NT2/D1 (cell line): ENCODE results near the gene RHOBTB1.
"Not testable (repeated sequence)": the region's sequence is repeated elsewhere in the genome, so short reads cannot be mapped to it uniquely, and the experiment has no call there.

Experiments used
- DNase-seq: peaks from one replicate; pipeline ENCODE4 v3.0.0-alpha.2; 2011; ENCODE audit warnings: low read depth, low spot score
- H3K27me3 ChIP-seq: 2 replicates; pipeline ENCODE4 v1.6.0; 2011; ENCODE audit warnings: mild to moderate bottlenecking; ENCODE audit not compliant: insufficient read length, insufficient read depth
- H3K36me3 ChIP-seq: 2 replicates; pipeline ENCODE4 v1.6.1; 2011; ENCODE audit warnings: mild to moderate bottlenecking, low read length, mixed read lengths; ENCODE audit not compliant: insufficient read depth, insufficient read length
- H3K4me1 ChIP-seq: 2 replicates; pipeline ENCODE4 v1.5.1; 2011; ENCODE audit not compliant: insufficient read depth, insufficient read length
- H3K4me3 ChIP-seq: 2 replicates; pipeline ENCODE4 v1.5.1; 2011; ENCODE audit warnings: low read depth; ENCODE audit not compliant: insufficient read length
- H3K9ac ChIP-seq: 2 replicates; pipeline ENCODE4 v1.6.0; 2011; ENCODE audit warnings: low read depth; ENCODE audit not compliant: insufficient read length
- H3K9me3 ChIP-seq: 2 replicates; pipeline ENCODE4 v1.5.1; 2011; ENCODE audit warnings: mild to moderate bottlenecking, low read length; ENCODE audit not compliant: insufficient read depth
- SUZ12 ChIP-seq: IDR thresholded peaks from 2 replicates; pipeline ENCODE4 v1.6.1; 2011; ENCODE audit not compliant: insufficient read length, insufficient read depth; ENCODE audit errors: extremely low read depth
- YY1 ChIP-seq: IDR thresholded peaks from 2 replicates; pipeline ENCODE4 v1.6.1; 2011; ENCODE audit not compliant: insufficient read length, insufficient read depth
- ZNF274 ChIP-seq: IDR thresholded peaks from 2 replicates; pipeline ENCODE4 v1.6.1; 2011; ENCODE audit warnings: mild to moderate bottlenecking, low read depth, low read length

Gene RHOBTB1

DNA sequence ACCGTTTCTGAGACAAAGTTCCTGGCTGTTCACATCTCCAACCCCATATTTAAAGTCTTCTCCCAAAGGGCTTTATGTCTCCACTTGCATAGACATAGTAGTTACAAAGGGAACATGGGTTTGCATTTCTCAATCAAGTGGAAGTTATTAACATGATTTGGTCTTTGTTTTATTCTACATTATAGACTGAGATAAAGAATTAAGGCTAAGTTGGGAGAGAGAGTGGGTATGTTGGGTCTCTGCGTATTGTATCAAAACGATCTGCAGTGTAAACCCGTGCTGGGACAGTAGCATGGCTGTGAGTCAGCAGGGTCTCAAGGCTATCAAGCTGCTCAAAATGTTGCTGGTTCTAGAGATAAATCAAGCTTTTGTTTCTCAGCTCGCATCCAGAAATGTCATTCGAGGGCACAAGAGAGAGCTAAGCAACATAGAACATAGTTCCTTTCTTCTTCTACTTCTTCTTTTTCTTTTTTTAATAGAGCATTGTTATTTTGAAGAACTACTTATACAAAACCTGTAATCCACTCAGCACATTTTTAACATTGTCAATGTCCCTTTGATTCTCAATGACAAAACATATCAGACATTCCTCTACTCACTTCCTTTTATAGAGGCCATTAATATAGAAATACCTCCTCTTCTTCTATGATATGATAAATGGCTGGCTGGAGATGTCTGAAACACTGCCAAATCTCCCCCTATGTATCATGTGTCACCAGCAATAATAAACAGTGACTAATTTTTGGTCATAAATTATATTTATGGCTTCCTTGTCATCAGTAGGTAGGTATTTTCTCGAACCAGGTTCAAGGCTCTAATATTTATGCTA is 34.5 kb upstream of the RHOBTB1 start:
- no peaks in the 10 kb centered on the region for H3K36me3 ChIP-seq
- H3K4me3 ChIP-seq: no peak overlapping the region
- no peaks in the 10 kb centered on the region for H3K9me3 ChIP-seq
- TF ChIP-seq SUZ12 (no peak), ZNF274 (no peak), YY1 (no peak)
- no peak for DNase-seq
- no peaks in the 10 kb centered on the region for H3K4me1 ChIP-seq
- no peaks in the 10 kb centered on the region for H3K27me3 ChIP-seq
- H3K9ac ChIP-seq: no peak overlapping the region

DNA sequence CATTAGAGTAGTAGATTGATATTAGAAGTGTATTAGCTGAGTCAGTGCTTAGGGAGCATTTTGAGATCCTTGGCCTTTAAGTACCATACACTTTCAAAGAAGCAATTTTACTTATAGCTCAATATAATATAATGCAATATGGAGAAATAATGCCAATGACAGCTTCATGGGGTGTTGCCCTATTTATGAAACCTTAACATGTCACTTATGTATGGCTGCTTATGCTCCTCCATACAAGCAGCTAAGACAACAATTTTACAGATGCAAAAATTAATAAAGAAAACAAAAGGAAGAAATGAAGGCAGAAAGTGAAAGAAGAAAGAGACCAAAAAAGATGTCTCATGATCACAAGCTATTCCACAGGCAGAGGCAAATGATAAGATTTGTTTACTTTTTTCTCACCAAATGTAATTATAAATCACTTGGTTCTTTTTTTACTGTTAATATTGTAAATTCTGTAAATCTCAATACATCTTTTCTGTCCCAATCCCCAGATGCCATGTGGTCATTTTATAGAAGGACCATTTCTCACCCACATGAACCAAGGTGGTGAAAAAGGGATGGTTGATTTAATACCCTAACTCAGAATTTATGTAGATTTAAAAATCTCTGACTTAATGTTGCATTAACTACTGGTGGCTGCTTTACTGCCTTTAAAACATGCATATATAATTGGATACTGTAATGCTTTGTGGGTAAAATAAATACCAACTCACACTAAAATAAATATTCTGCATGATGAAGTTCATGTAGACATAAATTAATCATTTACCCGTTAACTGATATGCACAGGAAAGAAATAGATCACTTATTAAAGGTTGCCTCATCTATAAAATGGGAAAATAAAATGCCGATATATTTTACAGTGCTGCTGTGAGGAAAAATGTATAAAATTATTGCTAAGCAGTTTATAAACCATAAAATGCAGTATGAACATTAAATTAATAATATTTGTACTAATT is 33.5 kb upstream of the RHOBTB1 start:
- Histone ChIP-seq H3K36me3 (no peaks in the 10 kb centered on the region), H3K9me3 (no peaks in the 10 kb centered on the region), H3K9ac (no peak overlapping the region), H3K4me1 (no peaks in the 10 kb centered on the region), H3K4me3 (no peak overlapping the region), H3K27me3 (no peaks in the 10 kb centered on the region)
- TF ChIP-seq ZNF274 (no peak), YY1 (no peak), SUZ12 (no peak)
- DNase-seq: no peak

DNA sequence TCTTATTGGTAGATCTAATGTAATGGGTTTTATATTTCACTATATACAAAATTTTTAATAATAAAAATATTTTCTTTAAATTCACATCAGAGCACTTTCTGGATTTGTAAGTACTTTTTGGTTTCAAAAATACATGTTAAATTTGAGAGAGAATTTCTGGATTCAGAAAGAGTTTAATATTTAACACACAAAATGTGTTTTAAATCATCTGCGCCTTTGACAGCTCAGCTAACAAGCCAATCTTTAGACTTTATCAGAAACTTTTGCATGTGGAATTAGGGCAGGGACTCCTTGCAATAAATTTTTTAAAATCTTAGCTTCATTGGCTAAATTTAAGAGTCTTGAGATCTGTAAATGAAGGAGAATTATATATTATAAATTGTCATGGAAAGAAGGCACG is 32.7 kb upstream of the RHOBTB1 start:
- no peak overlapping the region for H3K4me3 ChIP-seq
- H3K4me1 ChIP-seq: no peaks in the 10 kb centered on the region
- no peaks in the 10 kb centered on the region for H3K9me3 ChIP-seq
- no peaks in the 10 kb centered on the region for H3K27me3 ChIP-seq
- TF ChIP-seq SUZ12: no peak
- TF ChIP-seq ZNF274: no peak
- no peak for TF ChIP-seq YY1
- no peak overlapping the region for H3K9ac ChIP-seq
- no peak for DNase-seq
- H3K36me3 ChIP-seq: no peaks in the 10 kb centered on the region

DNA sequence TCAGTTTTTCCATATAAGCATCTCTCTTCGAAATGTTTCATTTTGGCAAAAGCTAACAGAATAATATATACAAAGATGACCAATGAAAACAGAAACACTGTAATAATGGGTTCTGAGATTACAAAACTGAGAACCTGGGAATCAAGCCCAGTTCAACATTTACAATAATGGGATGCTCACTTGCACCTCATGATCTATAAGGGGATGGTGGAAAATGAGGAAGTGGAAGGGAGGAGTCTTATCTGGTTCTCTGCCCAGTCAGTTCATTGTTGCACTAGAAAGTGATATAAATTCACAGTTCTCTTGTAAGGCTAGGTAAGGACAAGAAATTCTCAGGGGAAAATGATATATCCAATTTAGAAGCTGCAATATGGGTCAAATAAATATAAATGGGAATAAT is 31.7 kb upstream of the RHOBTB1 start:
- H3K36me3 ChIP-seq: no peaks in the 10 kb centered on the region
- H3K4me1 ChIP-seq: no peaks in the 10 kb centered on the region
- no peak for DNase-seq

DNA sequence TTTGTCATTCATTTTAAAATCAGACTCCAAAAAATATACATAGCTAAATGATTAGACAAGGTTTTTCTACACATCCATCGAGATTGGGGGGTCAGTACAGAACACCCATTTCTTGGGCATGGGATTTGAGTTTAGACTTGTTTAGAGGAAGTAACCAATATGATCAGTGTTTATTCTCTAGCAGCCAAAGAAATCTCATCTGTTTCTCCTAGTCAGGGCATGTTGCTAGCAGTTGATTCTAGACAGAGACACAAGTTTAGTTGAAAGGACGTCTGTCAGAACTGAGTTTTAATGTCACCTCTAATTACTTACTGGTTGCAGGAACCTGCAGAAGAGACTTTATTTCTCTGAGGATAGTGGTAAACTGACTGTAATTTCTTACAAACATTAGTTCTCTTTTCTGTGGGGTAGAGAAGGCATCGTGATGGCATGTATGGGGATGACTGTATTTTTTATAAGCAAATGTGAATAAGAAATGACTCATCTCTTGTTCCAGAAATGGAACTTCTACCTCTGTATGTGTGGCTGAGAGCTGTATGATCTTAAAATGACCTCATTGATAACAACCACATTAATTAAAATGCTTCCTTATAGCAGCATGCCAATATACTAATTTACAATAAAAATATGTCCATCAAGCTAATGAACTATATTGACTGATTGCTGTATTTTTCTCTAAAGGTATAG is 30.6 kb upstream of the RHOBTB1 start:
- Histone ChIP-seq H3K36me3 (no peaks in the 10 kb centered on the region), H3K9ac (no peak overlapping the region), H3K27me3 (no peaks in the 10 kb centered on the region), H3K4me3 (no peak overlapping the region), H3K4me1 (no peaks in the 10 kb centered on the region), H3K9me3 (no peaks in the 10 kb centered on the region)
- DNase-seq: no peak
- TF ChIP-seq SUZ12 (no peak), YY1 (no peak), ZNF274 (no peak)

More for the DNA sequence above, 31.7 kb upstream of the RHOBTB1 start:
- Histone ChIP-seq H3K9ac (no peak overlapping the region), H3K27me3 (no peaks in the 10 kb centered on the region), H3K9me3 (no peaks in the 10 kb centered on the region), H3K4me3 (no peak overlapping the region)
- TF ChIP-seq SUZ12 (no peak), YY1 (no peak), ZNF274 (no peak)

DNA sequence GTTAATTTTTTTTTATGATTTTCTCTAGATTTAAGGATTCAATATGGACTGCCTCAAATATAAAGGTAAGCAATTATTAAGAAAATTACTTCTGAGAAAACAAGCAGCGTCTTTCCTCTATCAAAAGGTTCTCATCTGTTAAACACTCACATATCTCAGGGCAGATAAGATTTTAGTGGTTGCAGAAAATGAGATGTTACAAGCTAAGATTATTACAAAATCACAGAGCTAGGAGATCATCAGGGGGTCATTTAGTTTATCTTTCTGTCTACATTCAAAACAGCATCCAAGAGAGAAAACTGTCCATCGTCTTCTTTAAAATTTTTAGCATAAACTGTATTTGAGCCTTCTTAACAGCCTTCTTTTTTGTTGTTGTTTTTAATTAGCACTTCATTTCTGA is 29.1 kb upstream of the RHOBTB1 start:
- H3K4me1 ChIP-seq: no peaks in the 10 kb centered on the region
- no peaks in the 10 kb centered on the region for H3K27me3 ChIP-seq
- no peaks in the 10 kb centered on the region for H3K36me3 ChIP-seq
- no peak for DNase-seq
- H3K9me3 ChIP-seq: no peaks in the 10 kb centered on the region
- H3K4me3 ChIP-seq: no peak overlapping the region
- TF ChIP-seq YY1: no peak
- no peak for TF ChIP-seq SUZ12
- TF ChIP-seq ZNF274: no peak
- H3K9ac ChIP-seq: no peak overlapping the region

DNA sequence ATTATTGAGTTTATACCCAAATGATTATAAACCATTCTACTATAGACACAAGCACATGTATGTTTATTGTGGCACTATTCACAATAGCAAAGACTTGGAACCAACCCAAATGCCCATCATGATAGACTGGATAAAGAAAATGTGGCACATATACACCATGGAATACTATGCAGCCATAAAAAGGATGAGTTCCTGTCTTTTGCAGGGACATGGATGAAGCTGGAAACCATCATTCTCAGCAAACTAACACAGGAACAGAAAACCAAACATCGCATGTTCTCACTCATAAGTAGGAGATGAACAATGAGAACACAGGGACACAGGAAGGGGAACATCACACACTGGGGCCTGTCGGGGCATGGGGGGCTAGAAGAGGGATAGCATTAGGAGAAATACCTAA is 28.2 kb upstream of the RHOBTB1 start:
- DNase-seq, H3K9me3 ChIP-seq, H3K4me3 ChIP-seq, H3K9ac ChIP-seq, H3K36me3 ChIP-seq, H3K4me1 ChIP-seq, H3K27me3 ChIP-seq: not testable (repeated sequence)
